GM21423 (cell line): ENCODE data around the gene MYT1.

Source experiments
- ATAC-seq: cut with Tn5 transposase; IDR thresholded peaks from one replicate; pipeline ENCODE4 v1.9.1; 2021; ENCODE audit warnings: mild to moderate bottlenecking, moderate library complexity; ENCODE audit not compliant: unreplicated experiment

MYT1 gene

GRCh38 chr20:64139199-64140060 lies 24.8 kb upstream of the MYT1 start:
- no peak for ATAC-seq

GRCh38 chr20:64140061-64140931 lies 24.0 kb upstream of the MYT1 start:
- no peak for ATAC-seq

- ATAC-seq = no peak
Observed at GRCh38 chr20:64140956-64141355, 23.3 kb upstream of the MYT1 start.

- ATAC-seq = no peak
Observed at GRCh38 chr20:64142590-64142989, 21.7 kb upstream of the MYT1 start.

- ATAC-seq = no peak
Observed at GRCh38 chr20:64143018-64143801, 21.0 kb upstream of the MYT1 start.

- no peak for ATAC-seq
Observed at GRCh38 chr20:64144144-64144912, 19.9 kb upstream of the MYT1 start.

GRCh38 chr20:64145458-64146300 lies 18.6 kb upstream of the MYT1 start:
- ATAC-seq = no peak

GRCh38 chr20:64146301-64146935 lies 17.8 kb upstream of the MYT1 start:
- ATAC-seq = no peak

- no peak for ATAC-seq
Observed at GRCh38 chr20:64146936-64147477, 17.2 kb upstream of the MYT1 start.

- no peak for ATAC-seq
Observed at GRCh38 chr20:64148581-64148980, 15.7 kb upstream of the MYT1 start.

- ATAC-seq = no peak
Observed at GRCh38 chr20:64149141-64149540, 15.1 kb upstream of the MYT1 start.

GRCh38 chr20:64149809-64150560 lies 14.3 kb upstream of the MYT1 start:
- ATAC-seq = no peak

GRCh38 chr20:64150756-64151632 lies 13.3 kb upstream of the MYT1 start:
- no peak for ATAC-seq

GRCh38 chr20:64151633-64152530 lies 12.4 kb upstream of the MYT1 start:
- ATAC-seq = no peak

- no peak for ATAC-seq
Observed at GRCh38 chr20:64152906-64153305, 11.3 kb upstream of the MYT1 start.

GRCh38 chr20:64153410-64153809 lies 10.8 kb upstream of the MYT1 start:
- ATAC-seq = no peak
